Lower leg skin (tissue), 3 donors: ENCODE measurements around the gene ATP9A.

Source experiments
- POLR2A ChIP-seq, 2 donors: fragments of 450-650 bp; IDR thresholded peaks; one replicate each; pipeline ENCODE4 v1.6.1; 2016 to 2017; ENCODE audit warnings: antibody characterized with exemption in 2 of 2, mild to moderate bottlenecking in 1 of 2, moderate library complexity in 1 of 2
- TF ChIP-seq, protein P1 (sequence below), 3 donors: fragments of 450-650 bp; IDR thresholded peaks; one replicate each; pipeline ENCODE4 v1.5.1; 2016; ENCODE audit warnings: antibody characterized with exemption in 3 of 3, mild to moderate bottlenecking in 3 of 3, moderate library complexity in 2 of 3

DNA sequence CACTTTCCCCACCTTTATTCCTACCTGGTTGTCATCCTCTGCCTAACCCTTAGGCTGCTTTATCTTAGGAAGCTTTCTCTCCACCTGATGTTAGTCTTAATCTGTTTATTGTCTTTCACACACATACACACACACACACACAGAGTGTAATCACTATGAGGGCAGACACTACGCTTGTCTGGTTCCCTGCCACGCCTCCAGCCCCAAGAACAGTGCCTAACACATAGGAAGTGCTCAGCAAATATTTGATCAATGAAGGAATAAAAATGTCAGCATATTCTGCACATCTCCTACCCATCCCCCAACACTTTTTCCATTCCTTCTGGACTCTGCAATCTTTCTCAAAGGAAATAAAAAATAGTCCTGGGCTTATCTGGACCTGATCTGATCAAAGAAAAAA lies 174.6 kb downstream of the ATP9A start:
- TF ChIP-seq, protein P1, sequence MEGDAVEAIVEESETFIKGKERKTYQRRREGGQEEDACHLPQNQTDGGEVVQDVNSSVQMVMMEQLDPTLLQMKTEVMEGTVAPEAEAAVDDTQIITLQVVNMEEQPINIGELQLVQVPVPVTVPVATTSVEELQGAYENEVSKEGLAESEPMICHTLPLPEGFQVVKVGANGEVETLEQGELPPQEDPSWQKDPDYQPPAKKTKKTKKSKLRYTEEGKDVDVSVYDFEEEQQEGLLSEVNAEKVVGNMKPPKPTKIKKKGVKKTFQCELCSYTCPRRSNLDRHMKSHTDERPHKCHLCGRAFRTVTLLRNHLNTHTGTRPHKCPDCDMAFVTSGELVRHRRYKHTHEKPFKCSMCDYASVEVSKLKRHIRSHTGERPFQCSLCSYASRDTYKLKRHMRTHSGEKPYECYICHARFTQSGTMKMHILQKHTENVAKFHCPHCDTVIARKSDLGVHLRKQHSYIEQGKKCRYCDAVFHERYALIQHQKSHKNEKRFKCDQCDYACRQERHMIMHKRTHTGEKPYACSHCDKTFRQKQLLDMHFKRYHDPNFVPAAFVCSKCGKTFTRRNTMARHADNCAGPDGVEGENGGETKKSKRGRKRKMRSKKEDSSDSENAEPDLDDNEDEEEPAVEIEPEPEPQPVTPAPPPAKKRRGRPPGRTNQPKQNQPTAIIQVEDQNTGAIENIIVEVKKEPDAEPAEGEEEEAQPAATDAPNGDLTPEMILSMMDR (IDR thresholded peaks at IDR 0.05): no peak
- TF ChIP-seq POLR2A (IDR thresholded peaks at IDR 0.05): no peak
